ENCODE results near the gene MBD5.

The MBD5 gene

GRCh38 chr2:148124271-148124670 is 103.4 kb downstream of the MBD5 start:
- no peak for DNase-seq

GRCh38 chr2:148130581-148130980 is 109.7 kb downstream of the MBD5 start:
- no peak for DNase-seq

- no peak for DNase-seq
Observed at GRCh38 chr2:148132412-148132811, 111.5 kb downstream of the MBD5 start.

- DNase-seq = no peak
Observed at GRCh38 chr2:148135705-148136104, 114.8 kb downstream of the MBD5 start.

DNA sequence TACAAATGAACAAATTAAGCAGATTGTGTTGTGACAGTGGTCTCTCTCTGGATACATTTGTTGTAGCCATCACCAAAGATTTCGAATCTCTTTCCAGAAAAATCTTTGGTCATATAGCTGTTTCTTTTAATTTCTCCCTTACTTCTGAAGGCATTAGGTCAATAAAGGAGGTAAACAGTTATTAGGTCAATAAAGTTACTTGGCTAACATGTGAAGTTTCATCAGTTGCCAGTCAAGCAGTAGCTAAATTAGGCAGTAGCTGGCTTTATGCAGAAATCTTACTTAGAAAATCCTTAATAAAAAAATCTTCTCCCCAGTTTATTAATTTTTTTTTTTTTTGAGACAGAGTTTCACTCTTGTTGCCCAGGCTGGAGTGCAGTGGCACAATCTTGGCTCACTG is 115.5 kb downstream of the MBD5 start:
- no peak for DNase-seq

DNA sequence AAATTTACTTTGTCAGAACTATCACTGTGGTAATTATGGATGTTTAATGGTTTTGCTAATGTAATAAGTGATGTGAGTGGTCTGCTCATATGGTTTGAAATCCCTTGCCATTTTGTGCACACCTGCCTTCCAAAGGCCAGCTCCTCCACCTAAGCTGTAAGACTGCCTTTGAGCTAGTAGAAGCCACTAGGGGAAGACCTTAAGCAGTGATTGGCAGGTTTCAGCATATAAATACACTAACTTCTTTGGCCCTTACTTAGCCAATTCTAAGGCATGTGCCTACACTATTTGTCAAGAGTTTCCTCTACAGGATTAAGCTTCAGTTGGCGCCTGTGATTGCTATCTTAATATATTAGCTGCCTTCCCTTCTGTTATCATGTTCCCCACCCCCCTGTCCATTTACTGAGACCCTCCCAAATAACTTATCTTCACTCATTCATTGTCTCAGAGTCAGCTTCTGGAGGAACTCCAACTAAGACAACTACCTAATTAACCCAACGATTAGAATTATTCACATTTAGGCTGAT is 141.1 kb downstream of the MBD5 start:
- no peak for DNase-seq

GRCh38 chr2:148162871-148163270 is 142.0 kb downstream of the MBD5 start:
- no peak for DNase-seq

- DNase-seq = no peak
Observed at GRCh38 chr2:148165975-148166374, 145.1 kb downstream of the MBD5 start.

GRCh38 chr2:148167241-148167766 is 146.4 kb downstream of the MBD5 start:
- no peak for DNase-seq

GRCh38 chr2:148167855-148168254 is 147.0 kb downstream of the MBD5 start:
- DNase-seq = no peak

- no peak for DNase-seq
Observed at GRCh38 chr2:148172131-148172753, 151.4 kb downstream of the MBD5 start.

- no peak for DNase-seq
Observed at GRCh38 chr2:148173168-148173567, 152.3 kb downstream of the MBD5 start.

DNA sequence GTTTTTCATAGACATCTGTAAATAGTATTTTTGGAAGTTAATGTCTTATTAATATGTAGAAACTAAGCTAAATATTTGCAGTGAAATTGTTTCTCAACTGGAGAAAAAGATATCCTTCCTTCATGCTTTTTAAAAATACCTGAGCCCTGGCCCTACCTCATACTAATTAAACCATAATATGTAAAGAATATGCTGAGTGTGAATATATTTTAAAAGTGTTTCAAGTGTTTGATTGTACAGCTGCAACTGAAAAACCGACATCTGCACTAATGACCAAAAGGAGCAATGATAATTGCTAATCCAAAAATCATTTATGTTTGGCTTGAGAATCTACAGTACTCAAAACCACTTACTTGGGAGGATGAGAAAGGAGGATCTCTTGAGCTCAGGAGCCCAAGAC is 156.7 kb downstream of the MBD5 start:
- DNase-seq = no peak

DNA sequence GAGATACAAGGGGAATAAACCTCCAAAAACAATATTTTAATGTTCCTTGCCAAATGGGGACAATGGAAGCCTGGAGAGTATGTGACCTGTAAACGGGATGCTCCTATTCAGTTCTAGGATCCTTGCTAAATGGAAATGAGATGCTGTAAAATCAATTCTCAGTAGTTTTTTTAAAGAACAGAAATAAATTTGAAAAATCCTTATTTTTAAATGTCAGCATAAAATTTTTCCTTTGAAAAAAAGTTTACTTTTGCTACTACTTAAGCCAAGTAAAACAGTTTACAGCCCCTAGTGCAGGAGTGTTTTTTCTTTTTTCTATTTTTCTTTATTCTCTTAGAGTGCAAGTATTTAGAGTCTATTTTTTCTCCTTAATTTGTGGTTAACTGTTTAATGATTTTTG is 158.8 kb downstream of the MBD5 start:
- DNase-seq = no peak

GRCh38 chr2:148184976-148185375 is 164.1 kb downstream of the MBD5 start:
- no peak for DNase-seq

- no peak for DNase-seq
Observed at GRCh38 chr2:148194882-148195281, 174.0 kb downstream of the MBD5 start.

DNA sequence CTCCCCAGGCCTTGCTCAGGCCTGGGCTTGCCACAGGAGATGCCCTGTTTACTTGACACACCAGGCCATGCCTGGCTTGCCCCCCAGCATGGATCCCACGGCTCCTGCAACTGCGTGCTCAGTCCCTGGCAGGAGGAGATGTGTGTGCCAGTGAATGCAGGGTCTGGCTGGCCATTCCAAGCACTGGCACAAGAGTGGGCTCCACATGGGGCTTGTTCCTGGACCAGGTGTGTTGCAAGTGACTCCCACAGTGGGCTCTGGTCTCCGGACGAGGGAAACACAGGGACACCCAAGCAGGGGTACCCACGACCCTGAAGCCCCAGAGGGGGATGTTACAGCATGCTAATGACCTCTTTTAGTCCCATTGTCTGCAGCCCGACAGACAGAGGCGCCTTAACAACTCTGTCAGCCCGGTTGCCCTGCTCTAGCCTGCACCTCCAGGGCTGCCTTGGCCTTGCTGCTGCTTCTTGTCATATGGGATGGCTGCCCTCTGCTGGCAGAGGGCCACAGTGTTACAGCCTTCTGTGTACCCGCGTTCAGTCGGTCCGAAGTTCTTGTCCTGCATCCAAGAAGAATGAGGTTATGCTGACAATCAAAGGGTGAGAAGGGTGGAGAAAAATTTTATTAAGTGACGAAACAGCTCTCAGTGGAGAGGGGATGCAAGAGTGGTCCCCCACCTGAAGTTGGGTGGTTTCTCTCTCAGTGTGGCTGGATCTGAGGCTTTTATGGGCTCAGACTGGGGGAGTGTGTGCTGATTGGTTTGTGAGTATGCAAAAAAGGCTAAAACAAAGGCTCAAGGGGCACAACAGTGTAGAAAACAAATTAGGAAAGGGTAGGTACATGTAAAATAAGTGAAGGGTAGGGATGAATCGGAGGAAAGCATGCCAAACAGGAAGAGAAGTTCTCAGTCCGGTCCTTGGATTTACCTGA is 180.4 kb downstream of the MBD5 start:
- DNase-seq = no peak

GRCh38 chr2:148202237-148202636 is 181.3 kb downstream of the MBD5 start:
- no peak for DNase-seq

GRCh38 chr2:148207111-148207510 is 186.2 kb downstream of the MBD5 start:
- no peak for DNase-seq

DNA sequence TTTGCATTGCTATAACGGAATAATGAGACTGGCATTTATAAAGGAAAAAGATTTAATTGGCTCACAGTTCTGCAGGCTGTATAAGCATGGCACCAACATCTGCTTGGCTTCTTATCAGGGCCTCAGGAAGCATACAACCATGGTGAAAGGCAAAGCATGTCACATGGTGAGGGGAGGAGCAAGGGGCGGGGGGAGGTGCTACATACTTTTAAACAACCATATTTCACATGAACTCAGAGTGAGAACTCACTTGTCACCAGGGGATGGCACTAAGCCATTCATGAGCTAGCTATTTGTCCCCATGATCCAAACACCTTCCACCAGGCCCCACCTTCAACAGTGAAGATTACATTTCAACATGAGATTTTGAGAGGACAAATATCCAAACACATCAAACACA is 188.7 kb downstream of the MBD5 start:
- no peak for DNase-seq

DNA sequence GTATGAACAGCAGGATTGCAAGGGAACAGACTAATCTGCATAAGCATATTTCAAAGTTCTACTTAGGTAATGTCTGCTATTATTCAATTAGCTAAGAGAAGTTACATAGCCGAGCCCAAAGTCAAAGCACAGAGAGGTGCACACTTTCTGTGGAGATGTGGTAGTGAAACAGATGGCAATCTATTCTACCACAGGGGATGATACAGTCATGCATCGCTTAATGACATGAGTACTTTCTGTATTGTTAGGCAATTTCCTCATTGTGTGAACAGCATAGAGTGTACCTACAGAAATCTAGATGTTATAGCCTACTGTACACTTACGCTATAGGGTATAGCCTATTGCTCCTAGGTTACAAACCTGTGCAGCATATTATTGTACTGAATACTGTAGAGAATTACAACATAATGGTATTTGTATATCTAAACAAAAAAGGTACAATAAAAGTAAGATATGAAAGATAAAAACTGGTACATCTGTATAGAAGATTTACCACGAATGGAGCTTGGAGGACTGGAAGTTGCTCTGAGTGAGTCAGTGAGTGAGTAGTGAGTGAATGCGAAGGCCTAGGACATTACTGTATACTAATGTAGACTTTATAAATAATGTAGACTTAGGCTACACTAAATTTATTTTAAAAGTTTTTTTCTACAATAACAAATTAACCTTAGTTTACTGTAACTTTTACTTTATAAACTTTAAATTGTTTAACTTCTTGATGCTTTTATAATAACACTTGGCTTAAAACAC is 197.6 kb downstream of the MBD5 start:
- DNase-seq = no peak

GRCh38 chr2:148221166-148221565 is 200.3 kb downstream of the MBD5 start:
- no peak for DNase-seq

- no peak for DNase-seq
Observed at GRCh38 chr2:148221926-148222325, 201.0 kb downstream of the MBD5 start.

All from NCI-H524 treated with DMSO at 0.1 percent for 48 hours (cell line).